ENCODE data around the gene ADAMTS17.

ADAMTS17 gene

GRCh38 chr15:100172356-100173024 is 169.3 kb downstream of the ADAMTS17 start:
- no peak overlapping the region for H3K4me3 ChIP-seq (ENCODE audit: low read depth, low read length)
- DNase-seq (ENCODE audit: low read depth): no peak
- TF ChIP-seq CTCF (IDR thresholded peaks at IDR 0.05; ENCODE audit: low read depth, low read length) (no peak), MYC (IDR thresholded peaks at IDR 0.05; ENCODE audit: low read depth, low read length) (no peak), POLR2A (IDR thresholded peaks at IDR 0.05; ENCODE audit: extremely low read depth, insufficient read length) (no peak)
- TF ChIP-seq, protein P1, sequence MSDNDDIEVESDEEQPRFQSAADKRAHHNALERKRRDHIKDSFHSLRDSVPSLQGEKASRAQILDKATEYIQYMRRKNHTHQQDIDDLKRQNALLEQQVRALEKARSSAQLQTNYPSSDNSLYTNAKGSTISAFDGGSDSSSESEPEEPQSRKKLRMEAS (IDR thresholded peaks at IDR 0.05; ENCODE audit: low read depth, low read length): no peak

DNA sequence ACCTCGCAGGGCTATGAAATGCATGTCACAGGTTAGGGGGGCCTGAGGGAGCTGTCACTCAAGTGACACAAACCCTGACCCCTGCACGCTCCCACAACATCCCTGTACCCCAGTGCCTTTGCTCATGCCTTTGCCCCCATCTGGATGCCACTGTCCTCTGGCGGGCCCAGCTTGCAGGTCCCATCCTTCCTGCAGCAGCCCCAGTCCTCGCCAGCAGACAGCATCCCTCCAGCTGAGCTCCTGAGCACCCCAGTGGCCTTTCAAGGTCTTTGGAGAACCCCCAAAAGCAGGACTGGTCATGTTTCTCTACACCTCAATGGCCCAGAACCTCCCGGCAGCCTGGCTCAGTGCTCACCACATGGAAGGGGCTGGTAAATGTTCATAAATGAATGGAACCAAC is 170.4 kb downstream of the ADAMTS17 start:
- H3K4me3 ChIP-seq (ENCODE audit: low read depth, low read length): no peak overlapping the region
- no peak for DNase-seq (ENCODE audit: low read depth)
- no peak for TF ChIP-seq MYC (IDR thresholded peaks at IDR 0.05; ENCODE audit: low read depth, low read length)
- TF ChIP-seq CTCF (IDR thresholded peaks at IDR 0.05; ENCODE audit: low read depth, low read length): no peak
- TF ChIP-seq, protein P1 (IDR thresholded peaks at IDR 0.05; ENCODE audit: low read depth, low read length): no peak
- TF ChIP-seq POLR2A (IDR thresholded peaks at IDR 0.05; ENCODE audit: extremely low read depth, insufficient read length): no peak

DNA sequence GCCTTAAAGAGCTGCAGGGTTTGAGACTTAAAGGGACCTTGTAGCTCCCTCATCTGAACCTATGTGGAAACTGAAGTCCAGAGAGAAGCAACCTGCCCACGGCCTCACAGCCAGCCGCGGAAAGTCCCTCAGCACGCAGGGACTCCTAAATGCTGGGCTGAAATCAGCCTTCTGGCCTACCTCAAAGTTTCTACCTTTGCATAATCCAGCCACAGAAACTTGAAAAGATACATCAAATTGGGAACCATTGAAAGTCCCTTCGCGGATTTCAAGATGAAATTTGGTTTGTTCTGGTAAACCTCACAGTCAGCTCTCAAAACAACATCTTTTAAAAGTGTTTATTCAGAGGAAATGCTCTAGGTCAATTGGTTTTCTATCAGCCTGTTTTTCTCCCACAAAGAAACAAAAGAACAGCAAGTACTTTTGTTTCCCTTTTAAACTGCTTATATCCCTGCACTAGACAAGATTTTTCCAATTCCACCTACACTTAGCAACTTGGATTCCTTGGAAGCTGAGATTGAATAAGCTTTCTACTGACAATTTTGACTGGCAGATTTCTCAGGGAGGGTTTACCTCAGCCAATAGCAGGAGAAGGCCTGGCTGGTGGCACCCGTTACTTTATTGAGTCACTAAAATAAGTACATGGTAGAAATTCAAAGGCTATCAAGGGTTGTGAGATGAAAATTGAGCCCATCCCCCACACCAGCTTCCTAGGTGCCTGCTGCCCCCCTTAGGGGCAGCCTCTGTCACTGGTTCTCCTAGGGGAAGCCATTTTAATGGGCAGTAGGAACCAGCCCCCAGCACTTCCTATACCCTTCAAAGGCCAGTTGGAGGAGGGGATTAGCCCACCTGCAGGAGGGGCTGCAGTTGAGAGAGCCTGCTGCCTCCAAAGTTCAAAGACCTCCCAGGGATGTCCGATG is 171.2 kb downstream of the ADAMTS17 start:
- no peak overlapping the region for H3K4me3 ChIP-seq (ENCODE audit: low read depth, low read length)
- no peak for DNase-seq (ENCODE audit: low read depth)
- TF ChIP-seq MYC (IDR thresholded peaks at IDR 0.05; ENCODE audit: low read depth, low read length) (no peak), POLR2A (IDR thresholded peaks at IDR 0.05; ENCODE audit: extremely low read depth, insufficient read length) (no peak)
- TF ChIP-seq, protein P1 (IDR thresholded peaks at IDR 0.05; ENCODE audit: low read depth, low read length): no peak

DNA sequence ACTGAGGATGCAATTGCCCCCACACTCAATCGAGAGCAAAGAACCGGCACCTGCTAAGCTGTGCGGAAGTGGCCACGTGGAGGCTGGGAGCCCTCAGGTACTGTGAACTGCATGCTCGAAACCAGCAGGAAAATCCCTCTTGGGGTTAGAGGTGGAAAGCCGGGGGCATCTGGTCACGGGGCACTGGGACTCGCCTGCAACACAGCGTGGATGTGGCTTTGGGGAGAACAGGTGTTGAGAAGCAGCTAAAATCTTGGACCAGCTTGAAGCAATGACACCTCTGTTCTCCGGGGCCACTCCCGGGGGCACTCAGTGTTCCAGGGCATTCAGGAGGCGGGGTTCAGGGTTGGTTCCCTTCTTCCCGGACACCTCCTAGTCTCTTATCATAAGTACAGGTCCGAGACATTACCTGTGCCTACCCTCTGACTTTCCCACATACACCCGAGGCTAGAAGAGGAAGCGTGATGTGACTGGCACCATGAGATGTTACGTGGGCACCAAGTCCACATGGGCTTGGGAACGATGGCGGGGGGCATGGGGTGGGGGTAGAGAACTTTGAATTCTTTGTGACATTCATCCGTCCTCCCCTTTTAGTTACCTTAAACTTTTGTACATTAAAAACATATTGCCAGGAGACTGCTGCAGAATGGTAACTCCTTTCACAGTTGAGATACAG is 172.0 kb downstream of the ADAMTS17 start:
- no peak for TF ChIP-seq POLR2A (IDR thresholded peaks at IDR 0.05; ENCODE audit: extremely low read depth, insufficient read length)
- TF ChIP-seq CTCF (IDR thresholded peaks at IDR 0.05; ENCODE audit: low read depth, low read length): no peak
- no peak for TF ChIP-seq MYC (IDR thresholded peaks at IDR 0.05; ENCODE audit: low read depth, low read length)
- TF ChIP-seq, protein P1 (IDR thresholded peaks at IDR 0.05; ENCODE audit: low read depth, low read length): no peak
- no peak overlapping the region for H3K4me3 ChIP-seq (ENCODE audit: low read depth, low read length)
- DNase-seq (ENCODE audit: low read depth): no peak

GRCh38 chr15:100168787-100169186 is 173.0 kb downstream of the ADAMTS17 start:
- no peak for TF ChIP-seq POLR2A (IDR thresholded peaks at IDR 0.05; ENCODE audit: extremely low read depth, insufficient read length)
- TF ChIP-seq, protein P1 (IDR thresholded peaks at IDR 0.05; ENCODE audit: low read depth, low read length): no peak
- TF ChIP-seq CTCF (IDR thresholded peaks at IDR 0.05; ENCODE audit: low read depth, low read length): no peak
- TF ChIP-seq MYC (IDR thresholded peaks at IDR 0.05; ENCODE audit: low read depth, low read length): no peak
- no peak for DNase-seq (ENCODE audit: low read depth)

More at GRCh38 chr15:100168787-100169186, 173.0 kb downstream of the ADAMTS17 start:
- H3K4me3 ChIP-seq (ENCODE audit: low read depth, low read length): no peak overlapping the region
